DND-41 (cell line): Measurements from ENCODE around the gene LY9.
A peak's percentile ranks its signal among the peaks of the same experiment; 100 is the strongest.

Experiments used
- ATAC-seq: fragments of 200-7000 bp; cut with Tn5 transposase; 3 replicates; pipeline ENCODE4 v1.9.1; 2021; ENCODE audit warnings: low read depth; ENCODE audit not compliant: insufficient read depth
- DNase-seq: peaks from one replicate; pipeline ENCODE4 v3.0.0-alpha.2; 2020
- H2AFZ ChIP-seq: 2 replicates; pipeline ENCODE4 v1.6.0; 2012; ENCODE audit warnings: low read depth, low read length
- H3K27ac ChIP-seq: 2 replicates; pipeline ENCODE4 v1.5.1; 2012; ENCODE audit warnings: low read length, inconsistent platforms
- H3K27me3 ChIP-seq: fragments of 200-600 bp; sonication (generic); 2 replicates; pipeline ENCODE4 v1.6.0; 2012; ENCODE audit warnings: low read length, mild to moderate bottlenecking, inconsistent platforms; ENCODE audit not compliant: insufficient read depth, poor library complexity
- H3K36me3 ChIP-seq: 2 replicates; pipeline ENCODE4 v1.5.1; 2012; ENCODE audit warnings: low read length, inconsistent platforms; ENCODE audit not compliant: insufficient read depth
- H3K4me1 ChIP-seq: 2 replicates; pipeline ENCODE4 v1.5.1; 2012; ENCODE audit warnings: mild to moderate bottlenecking, low read length; ENCODE audit not compliant: insufficient read depth
- H3K4me2 ChIP-seq: 2 replicates; pipeline ENCODE4 v1.6.0; 2012; ENCODE audit warnings: mild to moderate bottlenecking, moderate library complexity, low read length, inconsistent platforms; ENCODE audit not compliant: insufficient read depth
- H3K4me3 ChIP-seq, 2 experiments: fragments of 200-600 bp in 1 of 2; shearing (Covaris generic) in 1 of 2; 2 replicates each; pipeline ENCODE4 v1.5.1; 2012 to 2016; ENCODE audit warnings: inconsistent platforms in 2 of 2, low read length in 2 of 2, mild to moderate bottlenecking in 2 of 2, low read depth in 1 of 2, moderate library complexity in 1 of 2
- H3K79me2 ChIP-seq: 2 replicates; pipeline ENCODE4 v1.6.0; 2012; ENCODE audit warnings: low read length, inconsistent platforms; ENCODE audit not compliant: insufficient read depth
- H3K9ac ChIP-seq: 2 replicates; pipeline ENCODE4 v1.6.0; 2012; ENCODE audit warnings: low read depth, mild to moderate bottlenecking, inconsistent platforms, low read length, moderate library complexity
- H3K9me3 ChIP-seq: 2 replicates; pipeline ENCODE4 v1.5.1; 2012; ENCODE audit warnings: low read length, moderate library complexity, mild to moderate bottlenecking, inconsistent platforms; ENCODE audit not compliant: insufficient read depth, severe bottlenecking
- H4K20me1 ChIP-seq: 2 replicates; pipeline ENCODE4 v1.6.0; 2012; ENCODE audit warnings: low read length; ENCODE audit not compliant: insufficient read depth
- EZH2 ChIP-seq: IDR thresholded peaks from 3 replicates; pipeline ENCODE4 v1.6.1; 2012; ENCODE audit warnings: borderline replicate concordance, low read depth, mild to moderate bottlenecking, moderate library complexity, low read length, inconsistent platforms; ENCODE audit not compliant: severe bottlenecking
- TF ChIP-seq, protein P1 (sequence below): IDR thresholded peaks from 2 replicates; pipeline ENCODE4 v1.5.1; 2012; ENCODE audit warnings: borderline replicate concordance, low read length, moderate library complexity, mild to moderate bottlenecking; ENCODE audit not compliant: poor library complexity, severe bottlenecking; ENCODE audit errors: extremely low read depth

LY9 gene

DNA sequence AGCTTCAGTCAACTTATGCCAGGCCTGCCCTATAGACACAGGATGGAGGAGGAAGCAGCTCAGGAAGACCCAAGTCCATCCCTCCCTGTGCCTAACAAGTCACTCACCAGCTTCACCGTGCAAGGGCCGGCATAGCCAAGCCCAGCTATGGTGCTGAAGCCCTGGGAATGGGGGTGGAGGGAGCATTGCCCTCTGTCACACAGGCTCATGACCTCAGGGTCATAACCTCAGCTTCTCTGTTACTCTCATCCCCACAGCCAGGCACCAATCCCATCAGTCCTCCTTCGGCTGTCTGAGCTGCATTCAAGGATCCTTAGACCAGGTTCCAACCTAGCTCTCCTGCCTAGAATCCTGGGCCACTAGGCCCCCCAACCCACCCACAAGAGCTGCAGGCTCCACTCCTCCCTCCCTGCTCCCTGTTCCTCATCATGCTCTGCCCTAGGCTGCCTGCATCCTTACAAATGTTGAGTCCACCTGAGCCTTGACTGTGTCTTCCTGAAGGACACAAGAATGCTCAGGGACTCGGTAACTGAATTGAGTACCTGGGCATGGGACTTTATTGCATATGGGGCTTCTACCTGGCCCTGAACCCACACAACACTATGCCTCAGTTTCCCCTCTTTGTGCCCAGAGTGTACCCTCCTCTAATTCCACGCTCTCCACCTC is 65.0 kb downstream of the LY9 start:
- H3K4me2 ChIP-seq: no peak overlapping the region
- no peaks in the 10 kb centered on the region for H3K36me3 ChIP-seq
- H2AFZ ChIP-seq: no peak overlapping the region
- H3K9ac ChIP-seq: no peak overlapping the region
- no peak overlapping the region for H3K4me3 ChIP-seq
- H3K4me1 ChIP-seq: no peaks in the 10 kb centered on the region
- no peak for TF ChIP-seq EZH2
- H3K9me3 ChIP-seq: no peaks in the 10 kb centered on the region
- no peak for ATAC-seq
- no peak overlapping the region for H3K27ac ChIP-seq
- no peak for DNase-seq
- no peaks in the 10 kb centered on the region for H3K79me2 ChIP-seq
- H4K20me1 ChIP-seq: no peaks in the 10 kb centered on the region
- no peaks in the 10 kb centered on the region for H3K27me3 ChIP-seq

DNA sequence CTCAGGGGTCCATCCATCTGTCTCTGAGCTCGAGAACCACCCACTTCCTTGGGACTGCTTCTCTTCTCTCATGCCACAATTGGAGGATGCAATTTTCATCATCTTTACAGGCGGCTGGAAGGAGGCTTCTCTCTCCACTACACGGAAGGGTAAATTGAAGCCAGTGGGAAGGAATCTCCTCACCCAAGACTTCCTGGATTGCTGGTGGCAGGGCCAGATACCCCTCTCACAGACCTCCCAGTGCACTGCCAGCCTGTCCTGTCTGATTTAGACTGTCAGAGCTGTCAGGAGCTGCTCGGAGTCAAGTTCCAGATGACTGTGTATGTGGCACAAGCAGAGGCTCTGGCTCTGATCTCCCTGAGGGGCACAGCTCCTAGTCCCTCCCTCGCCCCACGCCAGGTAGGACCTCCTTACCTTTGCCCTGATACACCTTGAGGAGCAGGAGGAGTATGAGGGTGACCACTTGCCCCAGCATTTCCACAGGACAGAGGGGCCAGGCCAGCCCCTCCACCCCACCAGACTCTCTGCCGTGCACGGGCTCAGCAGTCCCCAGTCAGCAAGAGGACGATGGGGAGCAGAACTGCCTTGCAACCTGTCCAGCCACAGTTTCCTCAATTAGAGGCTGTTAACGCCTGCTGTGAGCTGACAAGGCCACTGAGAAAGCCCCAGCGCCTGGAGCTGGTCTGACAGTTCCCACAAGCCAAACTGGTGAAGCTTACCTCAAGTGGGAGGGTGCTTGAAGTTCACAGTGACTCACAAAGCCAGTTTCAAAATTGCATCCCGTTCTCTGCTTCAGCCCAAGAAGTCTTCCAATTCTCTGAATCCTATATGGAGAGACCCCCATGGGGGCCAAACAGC is 66.5 kb downstream of the LY9 start, which contains the start of gene CD244:
TSS of gene CD244 (minus strand) at position 685 of the 858 bp plus-strand sequence. CDS start at position 475, 210 bp downstream.
- H3K4me3 ChIP-seq: no peak within 1 kb of the TSS
- H3K27me3 ChIP-seq: no peaks in the 10 kb centered on the region
- H4K20me1 ChIP-seq: no peaks in the 10 kb centered on the region
- no peaks in the 10 kb centered on the region for H3K79me2 ChIP-seq
- TF ChIP-seq, protein P1, sequence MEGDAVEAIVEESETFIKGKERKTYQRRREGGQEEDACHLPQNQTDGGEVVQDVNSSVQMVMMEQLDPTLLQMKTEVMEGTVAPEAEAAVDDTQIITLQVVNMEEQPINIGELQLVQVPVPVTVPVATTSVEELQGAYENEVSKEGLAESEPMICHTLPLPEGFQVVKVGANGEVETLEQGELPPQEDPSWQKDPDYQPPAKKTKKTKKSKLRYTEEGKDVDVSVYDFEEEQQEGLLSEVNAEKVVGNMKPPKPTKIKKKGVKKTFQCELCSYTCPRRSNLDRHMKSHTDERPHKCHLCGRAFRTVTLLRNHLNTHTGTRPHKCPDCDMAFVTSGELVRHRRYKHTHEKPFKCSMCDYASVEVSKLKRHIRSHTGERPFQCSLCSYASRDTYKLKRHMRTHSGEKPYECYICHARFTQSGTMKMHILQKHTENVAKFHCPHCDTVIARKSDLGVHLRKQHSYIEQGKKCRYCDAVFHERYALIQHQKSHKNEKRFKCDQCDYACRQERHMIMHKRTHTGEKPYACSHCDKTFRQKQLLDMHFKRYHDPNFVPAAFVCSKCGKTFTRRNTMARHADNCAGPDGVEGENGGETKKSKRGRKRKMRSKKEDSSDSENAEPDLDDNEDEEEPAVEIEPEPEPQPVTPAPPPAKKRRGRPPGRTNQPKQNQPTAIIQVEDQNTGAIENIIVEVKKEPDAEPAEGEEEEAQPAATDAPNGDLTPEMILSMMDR: no peak
- no peak for TF ChIP-seq EZH2
- no peak within 1 kb of the TSS for H3K27ac ChIP-seq
- no peaks in the 10 kb centered on the region for H3K4me1 ChIP-seq
- DNase-seq: peak; percentile 64
- H3K9me3 ChIP-seq: no peaks in the 10 kb centered on the region
- H3K4me2 ChIP-seq: no peak within 1 kb of the TSS
- peak; percentile 87 for ATAC-seq
- H3K36me3 ChIP-seq: no peaks in the 10 kb centered on the region
- H3K9ac ChIP-seq: no peak within 1 kb of the TSS
- H2AFZ ChIP-seq: no peak within 1 kb of the TSS

- H2AFZ ChIP-seq: no peak overlapping the region
- no peaks in the 10 kb centered on the region for H3K79me2 ChIP-seq
- H3K27me3 ChIP-seq: no peaks in the 10 kb centered on the region
- H3K9ac ChIP-seq: no peak overlapping the region
- DNase-seq (no peak), ATAC-seq (no peak)
- H3K4me3 ChIP-seq: no peak overlapping the region
- no peaks in the 10 kb centered on the region for H4K20me1 ChIP-seq
- no peak overlapping the region for H3K27ac ChIP-seq
- H3K4me2 ChIP-seq: no peak overlapping the region
- no peaks in the 10 kb centered on the region for H3K36me3 ChIP-seq
- H3K9me3 ChIP-seq: no peaks in the 10 kb centered on the region
- no peaks in the 10 kb centered on the region for H3K4me1 ChIP-seq
- no peak for TF ChIP-seq EZH2
- TF ChIP-seq, protein P1: no peak
Observed at GRCh38 chr1:160863061-160863773, 67.2 kb downstream of the LY9 start.

DNA sequence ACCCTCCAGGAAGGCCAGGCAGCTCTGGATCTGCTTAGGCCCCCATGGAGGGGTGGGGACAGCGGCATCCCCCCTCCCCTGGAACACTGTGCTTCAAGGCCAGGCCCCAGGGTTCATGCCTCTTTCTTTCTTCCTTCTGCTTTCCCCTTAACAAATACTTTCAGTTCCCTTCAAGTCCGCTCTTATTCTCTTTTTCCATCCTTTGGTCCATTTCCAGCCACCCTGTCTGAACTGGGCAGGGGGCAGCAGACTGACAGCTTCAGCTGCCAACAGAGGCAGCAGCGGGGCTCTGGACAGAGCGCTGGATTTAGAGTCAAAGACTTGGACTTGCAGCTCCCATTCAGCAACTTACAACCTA is 67.8 kb downstream of the LY9 start:
- H3K27me3 ChIP-seq: no peaks in the 10 kb centered on the region
- no peaks in the 10 kb centered on the region for H3K4me1 ChIP-seq

More for the DNA sequence above, 67.8 kb downstream of the LY9 start:
- Histone ChIP-seq H3K79me2 (no peaks in the 10 kb centered on the region), H4K20me1 (no peaks in the 10 kb centered on the region), H3K9me3 (no peaks in the 10 kb centered on the region), H3K27ac (no peak overlapping the region), H3K4me2 (no peak overlapping the region), H3K4me3 (no peak overlapping the region), H2AFZ (no peak overlapping the region), H3K9ac (no peak overlapping the region), H3K36me3 (no peaks in the 10 kb centered on the region)
- TF ChIP-seq, protein P1: no peak
- no peak for TF ChIP-seq EZH2
- ATAC-seq: no peak
- DNase-seq: no peak
